Esophagus muscularis mucosa (tissue), 4 donors: Measurements from ENCODE around the gene ZNF670.
"Not testable (repeated sequence)": the region's sequence is repeated elsewhere in the genome, so short reads cannot be mapped to it uniquely, and the experiment has no call there.

Experiments
- EP300 ChIP-seq: sonication (generic); formaldehyde crosslinking; IDR thresholded peaks from one replicate; pipeline ENCODE4 v1.6.1; 2017; ENCODE audit warnings: antibody characterized with exemption
- POLR2A ChIP-seq: fragments of 450-650 bp; IDR thresholded peaks from one replicate; pipeline ENCODE4 v1.6.1; 2017; ENCODE audit warnings: antibody characterized with exemption, moderate library complexity, mild to moderate bottlenecking, low read depth
- POLR2AphosphoS5 ChIP-seq, 2 donors: sonication (generic); formaldehyde crosslinking; IDR thresholded peaks; one replicate each; pipeline ENCODE4 v1.6.1; 2017; ENCODE audit warnings: antibody characterized with exemption in 2 of 2
- TF ChIP-seq, protein P1 (sequence below), 3 experiments: fragments of 200-600 bp in 2 of 3; fragments of 450-650 bp in 1 of 3; sonication (generic) in 2 of 3; IDR thresholded peaks; one replicate each; pipeline ENCODE4 v1.5.1; 2017 to 2019; ENCODE audit warnings: antibody characterized with exemption in 3 of 3, mild to moderate bottlenecking in 2 of 3, moderate library complexity in 1 of 3

GRCh38 chr1:247127519-247128282 lies 49.1 kb upstream of the ZNF670 start:
- TF ChIP-seq, protein P1, sequence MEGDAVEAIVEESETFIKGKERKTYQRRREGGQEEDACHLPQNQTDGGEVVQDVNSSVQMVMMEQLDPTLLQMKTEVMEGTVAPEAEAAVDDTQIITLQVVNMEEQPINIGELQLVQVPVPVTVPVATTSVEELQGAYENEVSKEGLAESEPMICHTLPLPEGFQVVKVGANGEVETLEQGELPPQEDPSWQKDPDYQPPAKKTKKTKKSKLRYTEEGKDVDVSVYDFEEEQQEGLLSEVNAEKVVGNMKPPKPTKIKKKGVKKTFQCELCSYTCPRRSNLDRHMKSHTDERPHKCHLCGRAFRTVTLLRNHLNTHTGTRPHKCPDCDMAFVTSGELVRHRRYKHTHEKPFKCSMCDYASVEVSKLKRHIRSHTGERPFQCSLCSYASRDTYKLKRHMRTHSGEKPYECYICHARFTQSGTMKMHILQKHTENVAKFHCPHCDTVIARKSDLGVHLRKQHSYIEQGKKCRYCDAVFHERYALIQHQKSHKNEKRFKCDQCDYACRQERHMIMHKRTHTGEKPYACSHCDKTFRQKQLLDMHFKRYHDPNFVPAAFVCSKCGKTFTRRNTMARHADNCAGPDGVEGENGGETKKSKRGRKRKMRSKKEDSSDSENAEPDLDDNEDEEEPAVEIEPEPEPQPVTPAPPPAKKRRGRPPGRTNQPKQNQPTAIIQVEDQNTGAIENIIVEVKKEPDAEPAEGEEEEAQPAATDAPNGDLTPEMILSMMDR (IDR thresholded peaks at IDR 0.05): not testable (repeated sequence)
- TF ChIP-seq POLR2AphosphoS5 (IDR thresholded peaks at IDR 0.05); EP300; POLR2A: not testable (repeated sequence)
